Left colon (tissue), 2 donors: ENCODE results near the gene GPRC5C. TPM values are rescaled to one million over a fixed set of nuclear protein-coding genes. Genes with fewer than 3 reads are reported as not detected.
A peak's percentile ranks its signal among the peaks of the same experiment; 100 is the strongest.

Source experiments
- ATAC-seq: fragments of 200-7000 bp; cut with Tn5 transposase; one replicate; pipeline ENCODE4 v1.9.1; 2020; ENCODE audit warnings: mild to moderate bottlenecking, moderate library complexity
- DNase-seq, 2 donors: peaks; one replicate each; pipeline ENCODE4 v3.0.0-alpha.2; 2020
- intact Hi-C, 2 donors: fragments of 100-400 bp; cut with DNase I in 1 of 2; cut with micrococcal nuclease in 1 of 2; formaldehyde crosslinking; loops; one replicate each; pipeline versions ENCODE4 v1.11.2 to v1.14.0; 2022; cut with DNase I, micrococcal nuclease
- long read RNA-seq: library from polyadenylated mRNA; unstranded; transcript quantifications from one replicate; pipeline ENCODE4 v2.0.0, GENCODE V29; 2021
- total RNA-seq, 2 donors: library from RNA; stranded (reverse); fragmentation: NEBNext Ultra II Directional; extraction: Animal tissue kit (Norgen Biotek cat#: 25700); gene quantifications; one replicate each; pipeline ENCODE4 v1.2.1, GENCODE V29; 2021
- donor health status: DM: no; HTN: no; CAD: no.
- donor health status: DM: yes; HTN: yes; CAD: no.

GPRC5C gene, protein sequence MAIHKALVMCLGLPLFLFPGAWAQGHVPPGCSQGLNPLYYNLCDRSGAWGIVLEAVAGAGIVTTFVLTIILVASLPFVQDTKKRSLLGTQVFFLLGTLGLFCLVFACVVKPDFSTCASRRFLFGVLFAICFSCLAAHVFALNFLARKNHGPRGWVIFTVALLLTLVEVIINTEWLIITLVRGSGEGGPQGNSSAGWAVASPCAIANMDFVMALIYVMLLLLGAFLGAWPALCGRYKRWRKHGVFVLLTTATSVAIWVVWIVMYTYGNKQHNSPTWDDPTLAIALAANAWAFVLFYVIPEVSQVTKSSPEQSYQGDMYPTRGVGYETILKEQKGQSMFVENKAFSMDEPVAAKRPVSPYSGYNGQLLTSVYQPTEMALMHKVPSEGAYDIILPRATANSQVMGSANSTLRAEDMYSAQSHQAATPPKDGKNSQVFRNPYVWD
- total RNA-seq = 100 to 1,000 TPM; 155 to 161 TPM
- long read RNA-seq, transcript GPRC5C-202 (4 exons, 2,988 nt) = major isoform, 35 of 116 reads
- long read RNA-seq, partial matches to known transcripts = 52 of 116 reads
- long read RNA-seq, other reads (novel, unspliced or antisense) = 24 of 116 reads

- DNase-seq (peak; percentile 92 to 93), ATAC-seq (peak; percentile 68)
- intact Hi-C loops = no loop called here
Observed at GRCh38 chr17:74431568-74432423, at the start of gene GPRC5C. Gene GPRC5C (plus strand): TSS chr17:74432088. CDS start chr17:74439777, 7,689 bp downstream.

DNA sequence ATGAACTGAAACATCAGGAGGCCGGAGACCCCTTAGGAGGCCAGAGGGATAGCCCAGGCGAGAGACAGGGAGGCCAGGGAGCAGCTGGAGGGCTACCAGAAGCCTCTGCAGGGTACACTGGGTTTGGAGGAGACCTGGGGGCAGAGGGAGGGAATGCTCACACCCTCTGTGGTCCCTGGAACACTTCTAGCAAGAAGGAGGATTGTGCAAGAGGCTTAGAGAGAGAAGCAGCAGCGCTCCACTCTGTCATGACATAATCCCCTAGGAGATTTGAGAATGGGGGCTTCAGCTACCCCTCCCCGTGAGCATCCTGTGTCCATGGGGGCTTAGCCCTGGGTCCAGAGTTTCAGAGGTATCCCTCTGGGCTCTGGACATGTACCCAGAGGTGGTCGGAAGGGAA is 48.7 kb upstream of the GPRC5C start:
- DNase-seq (no peak), ATAC-seq (no peak)
- intact Hi-C loops = no loop called here

- DNase-seq (no peak), ATAC-seq (no peak)
- intact Hi-C loops = no loop called here
Observed at GRCh38 chr17:74385201-74385600, 46.7 kb upstream of the GPRC5C start.

GRCh38 chr17:74386386-74386785 is 45.5 kb upstream of the GPRC5C start:
- DNase-seq = no peak
- intact Hi-C loops = no loop called here
- peak; percentile 48 for ATAC-seq

DNA sequence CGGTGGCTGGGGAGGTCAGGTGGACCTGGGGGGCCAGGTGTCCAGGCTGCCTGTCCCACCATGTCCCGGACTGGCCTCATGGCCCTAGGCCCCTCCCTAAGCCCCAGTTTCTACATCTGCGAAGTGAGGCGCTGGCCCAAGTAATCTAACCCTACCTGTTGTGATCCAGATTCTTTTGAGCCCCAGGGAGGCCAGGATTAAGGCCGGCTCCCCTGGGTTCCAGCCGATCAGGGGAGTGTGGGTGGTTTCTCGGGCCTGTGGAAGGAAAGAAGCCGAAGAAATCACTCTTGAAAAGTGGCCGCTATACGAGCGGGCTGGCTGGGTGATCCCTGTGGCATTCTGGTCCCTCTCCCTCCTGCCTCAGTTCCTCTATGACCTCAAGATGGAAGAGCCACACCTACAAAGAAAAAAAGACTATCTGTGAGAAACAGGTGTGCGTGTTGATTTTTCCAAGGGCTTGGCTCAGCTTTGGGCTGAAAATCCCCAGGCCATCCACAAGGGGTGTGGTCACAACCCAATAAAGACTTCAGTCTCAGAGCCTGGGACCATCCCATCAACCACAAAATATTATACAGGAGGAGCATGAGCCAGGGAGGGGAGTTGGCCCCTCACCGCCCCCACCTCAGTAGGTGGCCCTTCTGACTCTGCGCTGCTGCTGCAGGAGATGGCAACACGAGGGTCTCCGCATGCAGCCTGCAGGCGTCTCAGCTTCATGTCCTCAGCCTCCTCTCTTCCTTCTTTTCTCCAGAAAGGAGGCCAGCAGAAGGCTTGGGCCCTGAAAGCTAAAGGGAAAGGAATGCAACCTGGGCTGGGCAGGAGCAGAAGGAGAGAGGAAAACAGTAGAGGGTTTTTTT is 44.3 kb upstream of the GPRC5C start:
- ATAC-seq = peak; percentile 76
- intact Hi-C loops = no loop called here
- no peak for DNase-seq

DNA sequence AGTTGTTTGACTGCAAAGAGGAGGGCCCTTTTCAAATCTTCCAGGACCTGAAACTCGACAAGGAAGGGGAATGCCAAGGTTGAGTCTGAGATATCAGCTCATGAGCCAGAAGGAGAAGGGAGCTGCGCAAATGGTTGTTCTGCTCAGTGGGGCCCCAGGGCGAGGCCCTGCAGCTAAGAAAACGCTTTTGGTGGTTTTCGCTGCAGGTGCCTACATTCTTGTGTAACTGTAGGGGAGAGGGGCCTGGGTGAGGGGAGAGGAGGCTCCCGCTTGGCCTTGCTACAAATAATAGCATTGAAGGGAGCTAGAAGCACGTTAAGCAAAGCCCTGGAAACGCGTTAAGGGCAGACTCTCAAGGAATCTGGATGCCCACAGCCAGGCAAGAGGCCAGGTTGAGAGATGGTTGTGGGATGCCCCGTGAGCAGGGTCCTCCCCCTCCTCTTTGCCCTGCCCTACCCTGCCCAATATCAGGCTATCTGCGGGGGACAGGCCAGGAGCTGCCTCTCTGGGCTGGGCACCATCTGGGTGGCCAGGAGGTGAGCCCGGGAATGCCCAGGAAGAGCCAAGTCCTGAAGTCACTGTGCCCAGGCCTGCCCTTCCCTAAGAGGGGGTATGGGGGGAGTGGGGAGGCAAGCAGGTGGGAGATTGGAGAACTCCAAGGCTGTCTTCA is 42.7 kb upstream of the GPRC5C start:
- ATAC-seq (no peak), DNase-seq (no peak)
- intact Hi-C loops = no loop called here

DNA sequence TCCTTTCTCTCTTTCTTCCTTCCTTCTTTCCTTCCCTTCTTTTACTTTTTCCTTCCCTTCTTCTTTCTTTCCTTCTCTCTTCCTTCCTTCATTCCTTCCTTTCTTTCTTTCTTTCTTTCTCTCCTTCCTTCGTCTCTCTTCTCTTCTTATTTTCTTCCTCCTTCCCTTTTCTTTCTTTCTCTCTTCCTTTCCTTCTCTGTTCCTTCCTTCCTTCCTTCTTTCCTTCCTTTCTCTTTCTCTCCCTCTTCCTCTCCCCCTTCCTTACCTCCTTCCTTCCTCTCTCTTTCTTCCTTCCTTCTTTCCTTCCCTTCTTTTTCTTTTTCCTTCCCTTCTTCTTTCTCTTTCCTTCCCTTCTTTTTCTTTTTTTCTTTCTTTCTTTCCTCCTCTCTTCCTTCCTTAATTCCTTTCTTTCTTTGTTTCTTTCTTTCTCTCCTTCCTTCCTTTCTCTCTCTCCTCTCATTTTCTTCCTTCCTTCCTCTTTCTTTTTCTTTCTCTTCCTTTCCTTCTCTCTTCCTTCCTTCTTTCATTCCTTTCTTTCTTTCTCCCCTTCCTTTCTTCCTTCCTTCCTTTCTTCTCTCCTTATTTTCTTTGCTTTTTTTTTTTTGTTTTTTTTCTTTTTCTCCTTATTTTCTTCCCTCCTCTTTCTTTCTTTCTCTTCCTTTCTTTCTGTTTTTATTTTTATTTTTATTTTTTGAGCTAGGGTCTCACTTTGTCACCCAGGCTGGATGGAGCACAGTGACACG is 41.8 kb upstream of the GPRC5C start:
- intact Hi-C loops = no loop called here
- no peak for DNase-seq
- ATAC-seq = no peak

GRCh38 chr17:74390680-74391653 is 40.9 kb upstream of the GPRC5C start:
- no peak for ATAC-seq
- no peak for DNase-seq
- intact Hi-C loops = no loop called here

GRCh38 chr17:74391771-74392170 is 40.1 kb upstream of the GPRC5C start:
- DNase-seq = no peak
- intact Hi-C loops = no loop called here
- ATAC-seq = no peak

DNA sequence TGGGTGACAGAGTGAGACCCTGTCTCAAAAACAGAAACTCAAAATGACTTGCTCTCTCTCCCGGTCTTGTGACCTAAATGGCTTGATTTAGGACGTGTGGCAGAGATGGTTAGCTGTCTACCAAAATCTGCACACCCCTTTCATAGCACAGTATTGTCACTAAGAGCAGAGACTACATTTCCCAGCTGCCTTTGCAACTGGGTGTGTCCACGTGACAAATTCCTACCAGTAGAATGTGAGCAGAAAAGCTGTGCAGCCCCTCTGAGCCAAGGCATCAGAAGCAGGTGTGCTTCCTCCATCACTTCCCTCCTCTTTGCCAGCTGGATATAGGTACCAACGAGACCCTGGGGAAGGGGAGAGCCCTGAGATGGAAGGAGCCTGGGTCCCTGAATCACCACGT is 39.0 kb upstream of the GPRC5C start:
- ATAC-seq = no peak
- no peak for DNase-seq
- intact Hi-C loops = no loop called here

GRCh38 chr17:74393346-74393942 is 38.4 kb upstream of the GPRC5C start:
- intact Hi-C loops = no loop called here
- ATAC-seq (no peak), DNase-seq (no peak)

DNA sequence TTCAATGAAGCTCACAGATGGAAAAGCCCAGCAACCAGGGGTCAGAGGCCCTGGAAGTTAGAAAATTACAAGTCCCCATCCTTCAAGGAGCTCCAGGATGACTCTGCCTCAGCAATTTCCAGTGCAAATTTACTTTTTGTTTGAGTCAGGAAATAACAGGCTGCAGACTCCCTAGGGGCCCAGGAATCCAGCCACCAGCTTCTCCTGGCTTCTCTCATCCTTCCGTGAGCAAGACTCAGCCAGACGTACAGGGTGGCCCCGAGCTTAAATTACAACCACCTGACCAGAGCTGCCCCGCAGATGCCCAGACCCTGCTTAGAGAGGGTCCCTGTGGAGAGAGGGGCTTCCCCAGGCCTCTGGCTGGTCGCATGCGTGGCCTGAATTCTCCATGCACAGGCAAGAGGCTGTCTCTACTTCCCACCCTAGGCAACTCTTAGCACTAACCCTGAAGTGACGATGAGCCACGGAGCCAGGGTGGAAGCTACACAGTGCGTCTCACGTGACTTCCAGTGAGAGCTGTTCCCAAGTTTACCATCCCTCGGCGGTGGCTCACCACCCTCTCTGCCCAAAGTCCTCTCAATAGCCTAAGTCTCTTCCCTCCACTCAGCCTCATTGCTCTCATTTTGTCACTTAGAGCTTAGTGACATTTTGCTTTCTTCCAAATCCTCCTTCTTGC is 37.5 kb upstream of the GPRC5C start:
- DNase-seq = no peak
- ATAC-seq = peak; percentile 2
- intact Hi-C loops = no loop called here

DNA sequence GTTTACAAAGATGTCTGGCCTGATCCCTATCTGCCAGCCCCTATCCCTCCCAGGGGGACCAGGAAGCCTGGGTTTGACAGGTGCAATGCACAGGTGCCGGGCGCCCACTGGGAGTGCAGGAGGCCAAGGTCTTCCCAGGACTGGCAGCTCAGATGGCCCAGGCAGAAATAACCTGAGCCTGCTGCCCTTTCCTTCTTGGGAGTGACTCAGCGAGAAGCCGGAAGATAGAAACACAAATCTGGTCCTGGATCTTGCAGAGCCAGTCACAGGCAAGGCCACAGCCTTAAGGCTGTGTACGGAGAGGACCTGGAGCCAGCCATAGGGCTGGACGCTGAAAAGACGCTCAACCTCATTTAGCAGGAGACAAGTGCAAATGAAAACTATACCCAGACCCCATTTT is 36.9 kb upstream of the GPRC5C start:
- DNase-seq (peak; percentile 39 to 58), ATAC-seq (peak; percentile 95)
- intact Hi-C loops = no loop called here

DNA sequence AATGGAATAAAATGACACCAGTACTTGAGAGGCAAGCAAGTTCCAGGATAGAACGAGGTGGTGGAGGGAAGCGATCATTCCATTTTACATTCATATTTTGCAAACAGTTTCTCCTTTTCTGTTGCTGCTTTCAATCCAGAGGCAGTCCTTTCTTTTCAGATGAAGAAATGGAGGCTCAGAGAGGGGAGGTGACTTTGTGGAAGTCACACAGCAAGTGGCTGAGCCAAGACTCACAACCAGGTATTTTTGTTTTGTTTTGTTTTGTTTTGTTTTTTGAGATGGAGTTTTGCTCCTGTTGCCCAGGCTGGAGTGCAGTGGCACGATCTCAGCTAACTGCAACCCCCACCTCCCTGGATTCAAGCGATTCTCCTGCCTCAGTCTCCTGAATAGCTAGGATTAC is 35.3 kb upstream of the GPRC5C start:
- no peak for DNase-seq
- no peak for ATAC-seq
- intact Hi-C loops = no loop called here

GRCh38 chr17:74402048-74402447 is 29.8 kb upstream of the GPRC5C start:
- intact Hi-C loops = no loop called here
- ATAC-seq (no peak), DNase-seq (no peak)
